ENCODE results near the gene PROX2. TPM values are rescaled to one million over a fixed set of nuclear protein-coding genes. Genes with fewer than 3 reads are reported as not detected.

PROX2 gene
- total RNA-seq, 2 experiments from 2014 or later, result 0.21 to 0.44 TPM

DNA sequence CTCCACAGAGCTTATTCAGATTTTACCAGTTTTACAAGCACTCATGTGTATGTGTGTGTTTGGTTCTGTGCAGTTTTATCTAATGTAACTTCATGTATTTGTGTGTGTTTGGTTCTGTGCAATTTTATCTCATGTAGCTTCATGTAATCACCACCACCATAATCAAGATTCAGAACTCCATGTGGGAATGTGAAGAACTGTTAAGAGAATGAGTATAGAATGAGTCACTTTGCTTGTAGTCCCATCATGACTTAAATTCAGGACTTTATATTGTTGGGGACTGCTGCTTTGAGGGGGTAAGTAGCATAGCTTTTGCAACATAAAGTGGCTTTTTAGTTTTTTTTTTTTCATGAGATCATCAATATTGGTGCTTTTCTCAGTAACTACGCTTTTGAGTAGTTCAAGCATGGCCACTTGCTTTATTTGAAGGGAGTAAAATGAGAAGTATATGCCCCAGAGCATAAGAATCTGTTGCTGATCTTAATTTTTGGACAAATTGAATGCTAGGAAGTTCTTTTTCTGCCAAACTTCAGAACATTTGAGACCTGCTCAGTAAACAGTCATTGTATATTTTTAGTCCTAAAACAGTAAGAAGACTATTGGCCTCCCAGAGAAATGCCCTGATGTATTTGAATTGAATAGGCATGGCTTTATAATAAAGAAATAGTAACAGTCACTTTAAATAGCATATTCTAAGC, 28.8 kb downstream of the PROX2 start:
- DNase-seq (no peak), ATAC-seq (no peak)
- peaks cover 5% of the 10 kb centered on the region for H3K4me1 Mint-ChIP-seq
- H3K4me3 Mint-ChIP-seq, result no peak overlapping the region
- H3K9me3 Mint-ChIP-seq (ENCODE audit: low read depth), result no peaks in the 10 kb centered on the region
- H3K27me3 Mint-ChIP-seq, result no peaks in the 10 kb centered on the region
- H3K36me3 Mint-ChIP-seq, result peaks cover 4% of the 10 kb centered on the region
- no peak overlapping the region for H3K27ac Mint-ChIP-seq
- CTCF ChIA-PET, result interaction anchor here (1.5 to 3.7 kb wide), 5 partner anchors 13 to 241 kb away, joined by 4 to 21 read pairs (median 5); no protein-coding TSS in a partner anchor

DNA sequence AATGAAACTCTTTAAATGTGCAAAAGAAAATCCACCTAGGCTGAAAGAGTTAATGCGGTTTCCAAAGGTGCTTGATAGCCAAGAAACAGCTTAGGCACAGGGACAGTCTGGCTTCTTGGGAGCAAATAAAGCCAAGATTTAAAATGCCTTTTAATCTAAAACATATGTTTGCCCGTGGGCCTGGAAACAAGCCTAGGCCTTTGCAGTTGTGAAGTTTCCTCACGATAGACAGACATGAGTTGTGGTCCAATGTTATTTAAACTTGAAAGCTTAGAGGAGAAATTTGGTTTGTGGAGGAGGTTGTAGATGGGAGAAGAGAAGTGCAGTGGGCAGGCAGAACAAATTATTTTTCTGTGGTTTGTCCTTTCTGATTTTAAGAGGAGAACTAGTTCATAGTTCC, 29.8 kb downstream of the PROX2 start:
- DNase-seq, result no peak
- CTCF ChIA-PET, result interaction anchor here (0.9 to 1.8 kb wide), 5 partner anchors 9 to 242 kb away, joined by 3 to 10 read pairs (median 5); no protein-coding TSS in a partner anchor
- Mint-ChIP-seq H3K4me1 (peaks cover 14% of the 10 kb centered on the region), H3K27me3 (no peaks in the 10 kb centered on the region), H3K9me3 (ENCODE audit: low read depth) (no peaks in the 10 kb centered on the region), H3K4me3 (no peak overlapping the region), H3K36me3 (peaks cover 5% of the 10 kb centered on the region), H3K27ac (no peak overlapping the region)
- no peak for ATAC-seq

DNA sequence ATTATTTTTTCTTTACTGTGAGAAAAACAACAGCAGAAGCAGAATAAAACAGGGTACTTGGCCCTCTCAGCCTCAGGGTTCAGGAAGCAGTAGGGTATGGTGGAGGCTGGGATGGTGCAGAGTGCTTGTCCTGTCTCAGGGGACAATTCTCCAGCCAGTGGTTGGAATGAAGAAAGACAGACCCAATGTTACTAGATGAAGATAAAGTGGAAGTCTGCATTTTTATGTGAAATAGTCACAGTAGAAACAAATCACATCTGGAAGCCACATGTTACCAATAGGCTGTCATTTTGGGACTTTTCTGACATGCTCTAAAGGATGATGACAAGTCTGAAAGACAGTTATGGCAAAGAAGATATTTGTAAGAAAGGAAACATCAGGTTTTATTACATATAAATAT, 32.3 kb downstream of the PROX2 start:
- Mint-ChIP-seq H3K4me3 (no peak overlapping the region), H3K36me3 (peaks cover 13% of the 10 kb centered on the region), H3K9me3 (ENCODE audit: low read depth) (no peaks in the 10 kb centered on the region), H3K4me1 (peaks cover 34% of the 10 kb centered on the region), H3K27me3 (no peaks in the 10 kb centered on the region), H3K27ac (no peak overlapping the region)
- no peak for ATAC-seq
- CTCF ChIA-PET, result interaction anchor here (1.1 to 8.4 kb wide), 4 partner anchors 12 to 235 kb away, joined by 3 to 85 read pairs (median 6); no protein-coding TSS in a partner anchor
- DNase-seq, result no peak

DNA sequence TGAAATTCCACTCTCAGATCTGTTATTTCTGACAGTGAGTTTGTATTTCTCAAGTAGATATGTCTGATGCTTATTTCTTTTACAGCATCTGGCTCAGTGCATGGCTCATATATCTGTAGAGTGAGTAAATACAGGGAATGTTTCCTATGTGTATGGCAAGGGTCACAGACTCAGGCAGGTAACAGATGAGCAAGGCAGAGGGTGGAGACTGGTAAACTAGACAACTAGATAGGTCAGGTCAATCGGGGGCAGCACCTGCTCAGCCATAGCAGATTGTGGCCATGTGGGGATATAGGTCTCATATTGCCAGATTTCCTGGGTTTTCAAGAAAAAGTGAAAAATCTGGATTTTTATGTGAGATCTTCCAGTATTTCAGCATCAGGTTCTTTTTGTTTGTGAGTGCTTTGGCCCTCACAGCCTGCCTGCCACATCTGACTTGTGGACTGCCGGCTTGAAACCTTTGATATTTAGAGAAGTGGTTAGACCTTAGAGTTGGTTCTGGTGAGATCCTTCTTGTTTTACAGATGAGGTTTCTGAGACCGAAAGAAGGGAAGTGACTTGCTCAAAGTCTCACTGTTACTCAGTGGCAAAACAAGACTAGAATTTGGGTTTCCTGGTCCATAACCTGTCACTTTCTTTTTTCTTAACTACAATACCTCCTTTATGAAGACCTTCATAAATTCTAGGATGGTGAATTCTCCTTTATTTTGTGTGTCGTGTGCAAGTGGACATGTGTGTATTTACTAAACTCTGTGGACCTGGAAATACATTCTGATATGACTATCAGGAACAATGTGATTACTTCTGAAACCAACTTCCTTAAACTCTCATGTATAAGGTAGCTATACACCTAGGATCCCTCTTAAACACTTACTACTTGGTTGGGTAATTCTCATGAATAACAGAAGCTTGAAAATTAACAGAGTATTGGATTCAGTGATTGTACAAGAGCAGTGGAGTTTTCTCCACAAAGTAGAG, 34.4 kb downstream of the PROX2 start:
- peak overlapping the region; percentile 27 for H3K4me3 Mint-ChIP-seq
- peak; percentile 67 for DNase-seq
- ATAC-seq, result peak; percentile 79
- CTCF ChIA-PET, result interaction anchor here (0.6 to 8.4 kb wide), 5 partner anchors 19 to 233 kb away, joined by 3 to 85 read pairs (median 4); no protein-coding TSS in a partner anchor
- H3K27ac Mint-ChIP-seq, result peak overlapping the region; percentile 84
- H3K36me3 Mint-ChIP-seq, result peaks cover 13% of the 10 kb centered on the region
- peaks cover 56% of the 10 kb centered on the region for H3K4me1 Mint-ChIP-seq
- no peaks in the 10 kb centered on the region for H3K9me3 Mint-ChIP-seq (ENCODE audit: low read depth)
- no peaks in the 10 kb centered on the region for H3K27me3 Mint-ChIP-seq

DNA sequence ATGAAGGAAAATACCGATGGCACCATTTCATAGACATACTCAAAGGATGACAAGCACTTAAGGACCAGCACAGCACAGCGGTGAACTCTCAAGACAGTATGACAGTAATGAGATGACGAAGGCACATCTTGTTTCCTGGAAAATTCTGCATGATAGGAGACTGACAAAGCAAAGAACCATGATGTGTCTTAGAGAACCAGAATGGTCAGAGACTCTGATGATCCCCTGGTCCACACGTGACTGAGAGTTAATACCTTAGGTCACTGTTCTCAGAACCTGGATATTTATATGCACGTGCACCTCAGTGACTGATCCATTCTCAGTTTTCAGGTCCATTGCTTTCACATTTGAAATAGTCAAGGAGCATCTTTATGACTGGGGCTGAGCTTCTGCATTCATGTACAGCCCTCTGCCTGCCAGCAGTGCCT, 35.3 kb downstream of the PROX2 start:
- ATAC-seq (peak; percentile 41), DNase-seq (no peak)
- Mint-ChIP-seq H3K27me3 (no peaks in the 10 kb centered on the region), H3K36me3 (peaks cover 15% of the 10 kb centered on the region), H3K4me3 (no peak overlapping the region), H3K9me3 (ENCODE audit: low read depth) (no peaks in the 10 kb centered on the region), H3K4me1 (peaks cover 63% of the 10 kb centered on the region), H3K27ac (peak overlapping the region; percentile 84)
- CTCF ChIA-PET, result interaction anchor here (0.6 to 8.4 kb wide), 3 partner anchors 20 to 66 kb away, joined by 3 to 85 read pairs (median 3); no protein-coding TSS in a partner anchor

DNA sequence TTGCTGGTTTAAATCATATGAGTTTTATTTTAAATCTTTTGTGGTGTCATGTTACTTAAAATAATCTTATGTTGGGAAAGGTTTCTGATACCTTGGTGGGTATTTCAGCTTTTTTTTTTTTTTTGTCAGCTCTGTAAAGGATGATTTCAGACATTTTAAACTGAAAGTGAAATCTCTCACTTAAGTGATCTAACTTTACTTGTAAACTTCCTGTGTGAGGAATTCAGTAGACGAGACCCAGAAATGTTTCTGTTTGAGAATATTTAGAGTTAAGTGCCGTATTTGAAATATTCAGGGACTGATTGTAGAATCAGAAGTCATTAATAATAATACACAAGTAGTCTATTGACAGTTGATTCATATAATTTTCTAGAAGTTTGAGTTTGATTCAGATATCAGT, 37.8 kb downstream of the PROX2 start:
- ATAC-seq (peak; percentile 48), DNase-seq (no peak)
- Mint-ChIP-seq H3K4me1 (peaks cover 68% of the 10 kb centered on the region), H3K4me3 (peak overlapping the region; percentile 65), H3K36me3 (peaks cover 19% of the 10 kb centered on the region), H3K9me3 (ENCODE audit: low read depth) (no peaks in the 10 kb centered on the region), H3K27ac (peak overlapping the region; percentile 96), H3K27me3 (no peaks in the 10 kb centered on the region)
- CTCF ChIA-PET, result interaction anchor here (0.9 to 8.4 kb wide), 6 partner anchors 15 to 229 kb away, joined by 3 to 85 read pairs (median 6); no protein-coding TSS in a partner anchor

DNA sequence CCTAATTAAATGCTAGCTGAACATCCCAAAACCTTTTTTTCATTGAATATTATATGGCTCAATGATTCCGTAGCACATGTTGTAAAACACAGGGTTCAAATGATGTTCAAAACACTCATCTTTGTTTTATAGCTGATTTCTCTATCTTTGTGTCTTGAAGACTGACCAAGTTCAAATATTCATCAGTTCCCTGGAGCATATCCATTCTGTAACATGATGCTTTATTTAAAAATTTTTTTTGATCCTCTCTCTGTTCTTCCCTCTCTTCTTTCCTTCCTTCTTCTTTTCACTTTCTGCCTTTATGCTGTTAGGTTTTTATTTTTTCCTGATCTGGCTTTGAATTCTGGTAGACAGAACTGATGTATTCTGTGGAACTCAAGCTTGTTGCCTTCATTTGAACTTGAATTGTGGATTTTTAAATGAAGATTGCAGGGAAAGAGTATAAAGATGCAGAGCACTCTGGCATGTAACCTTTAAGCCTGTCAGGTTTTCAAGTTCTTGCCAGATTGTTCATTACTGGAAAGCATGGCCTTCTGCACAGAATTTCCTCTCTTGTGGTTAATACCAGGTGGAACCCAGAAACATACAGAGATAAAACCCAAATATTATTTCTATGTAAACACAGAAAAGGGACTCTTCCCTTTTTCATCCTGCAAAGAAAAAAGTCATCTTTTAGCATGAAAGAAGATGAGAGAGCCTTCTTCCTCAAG, 39.5 kb downstream of the PROX2 start:
- no peak for ATAC-seq
- no peak for DNase-seq
- H3K9me3 Mint-ChIP-seq (ENCODE audit: low read depth), result no peaks in the 10 kb centered on the region
- CTCF ChIA-PET, result interaction anchor here (1.3 to 8.4 kb wide), 6 partner anchors 24 to 227 kb away, joined by 3 to 85 read pairs (median 6); partner anchors contain the start of gene LTBP2
- H3K4me3 Mint-ChIP-seq, result no peak overlapping the region
- H3K4me1 Mint-ChIP-seq, result peaks cover 57% of the 10 kb centered on the region
- no peaks in the 10 kb centered on the region for H3K27me3 Mint-ChIP-seq
- H3K27ac Mint-ChIP-seq, result peak overlapping the region; percentile 70
- peaks cover 17% of the 10 kb centered on the region for H3K36me3 Mint-ChIP-seq

DNA sequence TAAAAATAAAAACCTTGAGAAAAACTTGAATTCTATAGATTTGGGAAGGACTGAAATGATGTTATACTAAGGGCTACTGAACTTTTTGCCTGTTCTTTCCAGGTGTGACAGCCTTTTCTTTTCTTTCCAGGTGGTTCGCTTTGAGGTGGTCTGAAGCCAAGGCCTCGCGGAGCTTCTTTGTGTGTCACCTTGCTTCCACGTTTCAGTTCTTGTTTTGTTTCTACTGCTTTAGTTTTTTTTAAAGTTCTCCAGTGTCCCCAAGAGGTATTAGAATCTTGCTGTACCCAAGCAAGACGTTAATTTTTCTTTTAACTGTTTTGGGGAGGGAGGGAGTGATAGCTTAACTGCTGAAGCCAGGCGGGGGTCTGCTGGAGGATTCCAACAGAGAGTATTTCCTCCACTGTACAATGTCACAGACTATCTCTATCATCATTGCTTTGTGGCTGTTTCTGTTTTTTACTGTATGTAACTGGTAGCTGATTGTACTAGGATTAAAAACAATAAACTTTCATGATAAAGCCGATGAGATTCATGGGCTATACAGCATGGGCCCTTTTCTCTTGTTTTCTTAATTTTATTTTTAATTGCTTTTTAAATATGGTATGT, 40.2 kb downstream of the PROX2 start:
- H3K9me3 Mint-ChIP-seq (ENCODE audit: low read depth), result no peaks in the 10 kb centered on the region
- no peak for DNase-seq
- peaks cover 51% of the 10 kb centered on the region for H3K4me1 Mint-ChIP-seq

DNA sequence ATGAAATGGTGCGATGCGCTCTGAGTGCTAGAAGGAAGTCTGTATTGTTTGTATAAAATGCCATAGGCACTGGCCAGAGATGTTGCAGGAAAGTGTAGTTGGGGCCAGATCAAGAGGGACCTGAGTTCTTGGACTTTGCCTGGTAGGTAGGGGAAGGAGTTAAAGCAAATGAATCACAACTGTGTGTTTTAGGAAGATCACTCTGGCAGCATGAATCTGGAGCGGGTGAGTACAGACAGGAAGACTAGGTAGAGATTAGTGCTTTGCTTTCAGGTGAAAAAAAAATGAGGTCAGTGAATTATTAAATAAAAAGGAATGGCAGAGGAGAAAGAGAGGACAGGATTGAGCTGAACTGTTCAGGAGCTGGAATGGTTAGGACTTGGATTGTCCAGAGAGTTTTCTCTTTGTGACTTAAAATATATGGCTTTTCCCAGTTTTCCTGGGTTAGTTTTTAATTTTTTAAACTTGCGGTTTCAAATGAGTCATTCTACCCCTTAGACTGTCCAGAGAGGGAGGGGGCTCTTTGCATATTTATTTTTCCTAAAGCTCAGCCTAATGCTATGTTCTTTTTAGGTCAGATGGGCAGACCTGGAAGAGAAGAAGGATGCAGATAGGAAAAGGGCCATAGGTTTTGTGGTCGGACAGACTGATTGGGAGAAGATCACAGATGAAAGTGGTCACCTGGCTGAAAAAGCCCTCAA, 41.1 kb downstream of the PROX2 start:
- peaks cover 42% of the 10 kb centered on the region for H3K4me1 Mint-ChIP-seq

More for the DNA sequence above, 40.2 kb downstream of the PROX2 start:
- no peak for ATAC-seq
- no peak overlapping the region for H3K4me3 Mint-ChIP-seq
- peak overlapping the region; percentile 44 for H3K27ac Mint-ChIP-seq
- H3K36me3 Mint-ChIP-seq, result peaks cover 16% of the 10 kb centered on the region
- H3K27me3 Mint-ChIP-seq, result no peaks in the 10 kb centered on the region
- CTCF ChIA-PET, result interaction anchor here (1.3 to 8.4 kb wide), 5 partner anchors 25 to 226 kb away, joined by 3 to 85 read pairs (median 8); partner anchors contain the start of gene LTBP2

DNA sequence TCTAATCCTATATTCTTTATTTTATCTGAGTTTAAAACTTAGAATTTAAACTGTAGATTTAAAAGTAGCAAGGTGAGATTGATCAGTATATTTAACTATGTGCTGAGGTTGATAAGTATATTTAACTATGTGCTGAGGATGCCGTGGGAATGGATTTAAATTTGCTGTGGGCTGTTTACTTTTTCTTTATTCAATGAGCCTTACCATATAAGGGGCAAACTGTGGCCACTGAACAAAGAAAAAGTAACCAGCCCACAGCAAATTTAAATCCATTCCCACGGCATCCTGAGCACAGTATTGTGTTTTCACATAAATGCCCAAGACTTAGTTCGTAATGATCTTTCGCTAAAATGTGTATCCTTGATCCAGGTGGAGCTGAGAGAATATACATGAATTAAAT, 43.1 kb downstream of the PROX2 start:
- Mint-ChIP-seq H3K36me3 (peaks cover 26% of the 10 kb centered on the region), H3K9me3 (ENCODE audit: low read depth) (no peaks in the 10 kb centered on the region), H3K4me1 (peaks cover 27% of the 10 kb centered on the region), H3K27ac (no peak overlapping the region), H3K4me3 (no peak overlapping the region), H3K27me3 (no peaks in the 10 kb centered on the region)
- DNase-seq (no peak), ATAC-seq (no peak)
- CTCF ChIA-PET, result interaction anchor here (1.0 to 1.2 kb wide), 2 partner anchors 20 to 28 kb away, joined by 4 to 5 read pairs; no protein-coding TSS in a partner anchor

More for the DNA sequence above, 41.1 kb downstream of the PROX2 start:
- no peak overlapping the region for H3K27ac Mint-ChIP-seq
- no peaks in the 10 kb centered on the region for H3K9me3 Mint-ChIP-seq (ENCODE audit: low read depth)
- H3K36me3 Mint-ChIP-seq, result peaks cover 19% of the 10 kb centered on the region
- DNase-seq (no peak), ATAC-seq (no peak)
- no peaks in the 10 kb centered on the region for H3K27me3 Mint-ChIP-seq
- CTCF ChIA-PET, result interaction anchor here (0.7 to 3.2 kb wide), 2 partner anchors 11 to 225 kb away, joined by 4 to 11 read pairs; no protein-coding TSS in a partner anchor
- H3K4me3 Mint-ChIP-seq, result no peak overlapping the region

DNA sequence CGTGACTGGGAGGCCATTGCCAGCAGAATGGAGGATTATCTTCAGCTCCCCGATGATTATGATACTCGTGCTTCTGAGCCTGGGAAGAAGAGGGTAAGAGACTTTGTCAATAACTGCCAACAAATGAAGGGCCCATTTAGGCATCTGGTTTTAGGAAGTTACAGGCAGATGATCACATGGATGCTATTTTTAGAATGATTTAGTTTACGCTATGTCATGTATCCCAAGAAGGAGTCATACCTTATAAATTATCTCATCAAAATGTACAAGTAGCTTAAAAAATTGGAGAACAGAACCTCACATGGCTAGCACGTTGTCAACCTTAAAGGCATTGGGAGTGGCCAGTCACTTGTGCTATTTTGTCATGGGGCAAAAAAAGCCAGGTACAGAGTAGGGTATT, 46.7 kb downstream of the PROX2 start:
- CTCF ChIA-PET, result no interaction called here
- Mint-ChIP-seq H3K4me3 (no peak overlapping the region), H3K27ac (no peak overlapping the region), H3K36me3 (peaks cover 31% of the 10 kb centered on the region), H3K4me1 (peaks cover 4% of the 10 kb centered on the region), H3K27me3 (no peaks in the 10 kb centered on the region), H3K9me3 (ENCODE audit: low read depth) (no peaks in the 10 kb centered on the region)
- ATAC-seq (no peak), DNase-seq (no peak)

DNA sequence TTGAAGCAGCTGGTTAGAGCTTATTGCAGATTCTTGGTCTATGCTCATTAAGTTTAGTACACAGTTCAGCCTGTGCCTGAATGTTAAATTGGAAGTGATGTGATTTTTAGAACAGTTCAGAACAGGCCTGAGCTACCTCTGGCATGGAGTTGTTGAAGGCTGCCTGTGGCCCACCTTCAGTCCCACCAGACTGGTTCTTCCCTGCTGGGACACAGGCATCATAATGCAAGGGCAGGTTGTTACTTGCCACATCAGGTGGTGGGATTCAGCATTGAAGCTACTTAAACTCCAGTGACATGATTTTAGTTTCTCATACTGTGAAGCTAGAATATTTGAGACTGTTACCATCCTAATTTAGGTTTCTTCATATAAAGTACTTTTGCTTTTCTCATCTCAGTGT, 49.4 kb downstream of the PROX2 start:
- ATAC-seq, result no peak
- Mint-ChIP-seq H3K36me3 (peaks cover 29% of the 10 kb centered on the region), H3K27me3 (no peaks in the 10 kb centered on the region), H3K27ac (no peak overlapping the region), H3K4me3 (no peak overlapping the region), H3K9me3 (ENCODE audit: low read depth) (no peaks in the 10 kb centered on the region), H3K4me1 (peaks cover 4% of the 10 kb centered on the region)
- no peak for DNase-seq
- CTCF ChIA-PET, result interaction anchor here (1.1 kb wide), 1 partner anchor 50 kb away, joined by 3 read pairs; no protein-coding TSS in a partner anchor

All from activated CD8-positive, alpha-beta memory T cell treated with anti-CD3 and anti-CD28 coated beads, Interleukin-2, amount 10 ng/mL, durations not matched to agents 7 days and 5 days (primary cell).